Trophoblast cell (in vitro differentiated cells and primary cell): ENCODE measurements around the gene WFDC13. TPM values are rescaled to one million over a fixed set of nuclear protein-coding genes. Genes with fewer than 3 reads are reported as not detected.
"Not testable (repeated sequence)": the region's sequence is repeated elsewhere in the genome, so short reads cannot be mapped to it uniquely, and the experiment has no call there.

Source experiments
- DNase-seq, 2 donors: peaks; one replicate each; pipeline ENCODE4 v3.0.0-alpha.2; 2016
- H2AFZ ChIP-seq: 2 replicates; pipeline ENCODE4 v1.6.1; 2013; ENCODE audit warnings: low read length, moderate library complexity, mild to moderate bottlenecking; ENCODE audit not compliant: insufficient read depth, poor library complexity
- H2AK5ac ChIP-seq: 2 replicates; pipeline ENCODE4 v1.6.1; 2013; ENCODE audit warnings: mild to moderate bottlenecking, low read length
- H2BK120ac ChIP-seq: 2 replicates; pipeline ENCODE4 v1.6.1; 2013; ENCODE audit warnings: low read length, mild to moderate bottlenecking, moderate library complexity; ENCODE audit not compliant: insufficient read depth, poor library complexity
- H2BK12ac ChIP-seq: 2 replicates; pipeline ENCODE4 v1.6.1; 2013; ENCODE audit warnings: mild to moderate bottlenecking, low read length, moderate library complexity
- H2BK5ac ChIP-seq: 2 replicates; pipeline ENCODE4 v1.6.1; 2013; ENCODE audit warnings: low read length, low read depth, moderate library complexity, mild to moderate bottlenecking; ENCODE audit not compliant: poor library complexity
- H3K14ac ChIP-seq: 2 replicates; pipeline ENCODE4 v1.6.1; 2013; ENCODE audit warnings: mild to moderate bottlenecking, low read length
- H3K18ac ChIP-seq: 2 replicates; pipeline ENCODE4 v1.6.1; 2013; ENCODE audit warnings: mild to moderate bottlenecking, low read length
- H3K23ac ChIP-seq: 2 replicates; pipeline ENCODE4 v1.6.1; 2013; ENCODE audit warnings: low read length
- H3K27ac ChIP-seq: 2 replicates; pipeline ENCODE4 v1.5.1; 2013; ENCODE audit warnings: low read depth, mild to moderate bottlenecking, inconsistent platforms, low read length, moderate library complexity
- H3K27me3 ChIP-seq: 2 replicates; pipeline ENCODE4 v1.6.1; 2013; ENCODE audit warnings: inconsistent platforms, mild to moderate bottlenecking, low read length, moderate library complexity; ENCODE audit not compliant: insufficient read depth
- H3K36me3 ChIP-seq, 2 experiments: 1 replicate in 1 of 2; 2 replicates in 1 of 2; pipeline ENCODE4 v1.6.1; 2013; ENCODE audit warnings: low read length in 2 of 2, mild to moderate bottlenecking in 2 of 2, moderate library complexity in 1 of 2; ENCODE audit not compliant: insufficient read depth in 2 of 2, control insufficient read depth in 1 of 2
- H3K4ac ChIP-seq: 2 replicates; pipeline ENCODE4 v1.6.1; 2013; ENCODE audit warnings: low read depth, mild to moderate bottlenecking, low read length, moderate library complexity
- H3K4me1 ChIP-seq, 2 experiments: 1 replicate in 1 of 2; 2 replicates in 1 of 2; pipeline ENCODE4 v1.6.1; 2013; ENCODE audit warnings: low read length in 2 of 2, mild to moderate bottlenecking in 2 of 2, moderate library complexity in 1 of 2; ENCODE audit not compliant: insufficient read depth in 2 of 2, control insufficient read depth in 1 of 2
- H3K4me2 ChIP-seq: 2 replicates; pipeline ENCODE4 v1.6.1; 2013; ENCODE audit warnings: inconsistent platforms, mild to moderate bottlenecking, low read length, moderate library complexity
- H3K4me3 ChIP-seq: 2 replicates; pipeline ENCODE4 v1.5.1; 2013; ENCODE audit warnings: mild to moderate bottlenecking, low read depth, low read length, inconsistent platforms
- H3K79me1 ChIP-seq: one replicate; pipeline ENCODE4 v1.6.1; 2013; ENCODE audit warnings: low read length
- H3K79me2 ChIP-seq: 2 replicates; pipeline ENCODE4 v1.6.1; 2013; ENCODE audit warnings: low read length, mild to moderate bottlenecking; ENCODE audit not compliant: control insufficient read depth, insufficient read depth, poor library complexity
- H3K9ac ChIP-seq: 2 replicates; pipeline ENCODE4 v1.6.1; 2013; ENCODE audit warnings: mild to moderate bottlenecking, low read length
- H3K9me3 ChIP-seq: 2 replicates; pipeline ENCODE4 v1.6.1; 2013; ENCODE audit warnings: low read depth, mild to moderate bottlenecking, control low read depth, inconsistent platforms, low read length; ENCODE audit not compliant: insufficient read depth
- H4K12ac ChIP-seq: 2 replicates; pipeline ENCODE4 v1.6.1; 2013; ENCODE audit warnings: low read depth, mild to moderate bottlenecking, low read length, moderate library complexity
- H4K8ac ChIP-seq: 2 replicates; pipeline ENCODE4 v1.6.1; 2013; ENCODE audit warnings: low read depth, mild to moderate bottlenecking, low read length, moderate library complexity
- H4K91ac ChIP-seq: one replicate; pipeline ENCODE4 v1.6.1; 2013; ENCODE audit warnings: low read depth, mild to moderate bottlenecking, low read length, moderate library complexity
- WGBS: extraction: QIAGEN DNeasy Blood & Tissue Kit; methylation state at CpG from one replicate; pipeline ENCODE4 v1.1.7; 2013; ENCODE audit warnings: missing lambda C conversion rate; ENCODE audit not compliant: insufficient read length, insufficient coverage; ENCODE audit errors: extremely low coverage; 5-methylcytosine and 5-hydroxymethylcytosine counted together
- polyA plus RNA-seq: library from polyadenylated mRNA; stranded (reverse); fragments of 200-250 nt; gene quantifications from 2 replicates; pipeline ENCODE4 v1.2.3, GENCODE V29; 2013

The WFDC13 gene
- not detected in 2 replicates for polyA plus RNA-seq

GRCh38 chr20:45701873-45702272, at the start of gene WFDC13:
Gene WFDC13 (plus strand): TSS chr20:45702038. CDS start chr20:45702124, 86 bp downstream.
- Histone ChIP-seq H3K4me2 (no peak within 1 kb of the TSS), H3K4me1 (no peaks in the 10 kb centered on the region), H3K79me1 (no peaks in the 10 kb centered on the region), H2BK12ac (no peak within 1 kb of the TSS), H4K91ac (no peak within 1 kb of the TSS), H2BK5ac (no peak within 1 kb of the TSS), H3K18ac (no peak within 1 kb of the TSS), H2BK120ac (no peak within 1 kb of the TSS), H2AFZ (no peak within 1 kb of the TSS), H3K9me3 (no peaks in the 10 kb centered on the region), H3K36me3 (no peaks in the 10 kb centered on the region), H4K8ac (no peak within 1 kb of the TSS), H3K27ac (no peak within 1 kb of the TSS), H3K14ac (no peak within 1 kb of the TSS), H4K12ac (no peak within 1 kb of the TSS), H3K4me3 (no peak within 1 kb of the TSS), H2AK5ac (no peak within 1 kb of the TSS), H3K4ac (no peak within 1 kb of the TSS), H3K9ac (no peak within 1 kb of the TSS), H3K27me3 (no peaks in the 10 kb centered on the region), H3K23ac (no peak within 1 kb of the TSS), H3K79me2 (no peaks in the 10 kb centered on the region)
- no peak for DNase-seq
- WGBS: no CpG with 5 or more reads among the region's 4 CpGs

- not testable (repeated sequence) for H2AK5ac ChIP-seq, H3K4me2 ChIP-seq, H3K4me1 ChIP-seq, DNase-seq, H3K4ac ChIP-seq, H4K91ac ChIP-seq, H3K4me3 ChIP-seq, H3K23ac ChIP-seq, H3K79me1 ChIP-seq, H2BK120ac ChIP-seq, H3K18ac ChIP-seq, H3K14ac ChIP-seq, H2AFZ ChIP-seq, H4K12ac ChIP-seq, H3K27me3 ChIP-seq, H3K27ac ChIP-seq, H3K9me3 ChIP-seq, H2BK5ac ChIP-seq, H3K36me3 ChIP-seq, H3K9ac ChIP-seq, H3K79me2 ChIP-seq, H2BK12ac ChIP-seq, H4K8ac ChIP-seq
- no CpG with 5 or more reads among the region's 3 CpGs for WGBS
These were observed 44.8 kb upstream of the WFDC13 start for GRCh38 chr20:45657038-45657437.

GRCh38 chr20:45670139-45670538, 31.7 kb upstream of the WFDC13 start, which contains the start of gene WFDC11:
Gene WFDC11 (minus strand): TSS chr20:45670239. CDS start chr20:45650600, 19,639 bp downstream.
- H3K27me3 ChIP-seq: no peaks in the 10 kb centered on the region
- no peak within 1 kb of the TSS for H3K18ac ChIP-seq
- H2BK5ac ChIP-seq: no peak within 1 kb of the TSS
- no peaks in the 10 kb centered on the region for H3K79me2 ChIP-seq
- H4K91ac ChIP-seq: no peak within 1 kb of the TSS
- H4K12ac ChIP-seq: no peak within 1 kb of the TSS
- H3K14ac ChIP-seq: no peak within 1 kb of the TSS
- no peaks in the 10 kb centered on the region for H3K79me1 ChIP-seq
- no peaks in the 10 kb centered on the region for H3K9me3 ChIP-seq
- H2AFZ ChIP-seq: no peak within 1 kb of the TSS
- H3K4me1 ChIP-seq: no peaks in the 10 kb centered on the region
- H3K27ac ChIP-seq: no peak within 1 kb of the TSS
- no CpG with 5 or more reads among the region's 1 CpG for whole genome bisulfite sequencing
- H3K4me3 ChIP-seq: no peak within 1 kb of the TSS
- no peak for DNase-seq
- H3K9ac ChIP-seq: no peak within 1 kb of the TSS
- H2BK120ac ChIP-seq: no peak within 1 kb of the TSS
- H2BK12ac ChIP-seq: no peak within 1 kb of the TSS
- no peak within 1 kb of the TSS for H3K4me2 ChIP-seq
- no peak within 1 kb of the TSS for H3K23ac ChIP-seq
- no peak within 1 kb of the TSS for H4K8ac ChIP-seq
- no peaks in the 10 kb centered on the region for H3K36me3 ChIP-seq
- no peak within 1 kb of the TSS for H3K4ac ChIP-seq
- no peak within 1 kb of the TSS for H2AK5ac ChIP-seq

- Histone ChIP-seq H3K79me1 (no peaks in the 10 kb centered on the region), H3K9ac (no peak overlapping the region), H3K79me2 (no peaks in the 10 kb centered on the region), H3K4ac (no peak overlapping the region), H3K23ac (no peak overlapping the region), H3K4me2 (no peak overlapping the region), H3K14ac (no peak overlapping the region), H3K18ac (no peak overlapping the region), H2BK5ac (no peak overlapping the region), H2BK120ac (no peak overlapping the region), H3K4me1 (no peaks in the 10 kb centered on the region), H4K8ac (no peak overlapping the region), H4K91ac (no peak overlapping the region), H3K4me3 (no peak overlapping the region), H3K27me3 (no peaks in the 10 kb centered on the region), H4K12ac (no peak overlapping the region), H3K9me3 (no peaks in the 10 kb centered on the region), H2BK12ac (no peak overlapping the region), H2AFZ (no peak overlapping the region), H2AK5ac (no peak overlapping the region), H3K27ac (no peak overlapping the region), H3K36me3 (no peaks in the 10 kb centered on the region)
- no peak for DNase-seq
These were observed 29.1 kb upstream of the WFDC13 start for GRCh38 chr20:45672765-45673164.
